SU-DHL-6 (cell line): Measurements from ENCODE around the gene SDC1.

ENCODE experiments used
- CTCF ChIP-seq: fragments of 200-600 bp; sonication (generic); IDR thresholded peaks from one replicate; pipeline ENCODE4 v1.5.1; 2017; ENCODE audit warnings: antibody characterized with exemption, mild to moderate bottlenecking, low read length, moderate library complexity; ENCODE audit not compliant: insufficient read depth, poor library complexity, severe bottlenecking
- EZH2phosphoT487 ChIP-seq: fragments of 200-600 bp; sonication (generic), shearing (Covaris generic); conservative IDR thresholded peaks from 2 replicates; pipeline ENCODE4 v1.6.1; 2018; ENCODE audit warnings: mild to moderate bottlenecking, antibody characterized with exemption, low read length, moderate library complexity, mixed read lengths

GRCh38 chr2:20183373-20183772, 41.6 kb downstream of the SDC1 start:
- no peak for TF ChIP-seq CTCF
- TF ChIP-seq EZH2phosphoT487: no peak
